Suprapubic skin (tissue), 4 donors: ENCODE measurements around the gene COBLL1. TPM values are rescaled to one million over a fixed set of nuclear protein-coding genes. Genes with fewer than 3 reads are reported as not detected.

ENCODE experiments used
- DNase-seq, 2 donors: peaks; one replicate each; pipeline ENCODE4 v3.0.0-alpha.2; 2019; ENCODE audit warnings: low spot score in 2 of 2
- H3K27ac ChIP-seq: fragments of 200-600 bp; sonication (generic); one replicate; pipeline ENCODE4 v1.5.1; 2019
- H3K27me3 ChIP-seq: fragments of 200-600 bp; sonication (generic); one replicate; pipeline ENCODE4 v1.5.1; 2019
- H3K36me3 ChIP-seq: fragments of 200-600 bp; sonication (generic); one replicate; pipeline ENCODE4 v1.5.1; 2019
- H3K4me1 ChIP-seq: fragments of 200-600 bp; sonication (generic); one replicate; pipeline ENCODE4 v1.5.1; 2019
- H3K4me3 ChIP-seq: fragments of 200-600 bp; sonication (generic); one replicate; pipeline ENCODE4 v1.5.1; 2019; ENCODE audit warnings: mild to moderate bottlenecking
- H3K9me3 ChIP-seq: fragments of 200-600 bp; sonication (generic); one replicate; pipeline ENCODE4 v1.5.1; 2019
- EP300 ChIP-seq: sonication (generic); formaldehyde crosslinking; IDR thresholded peaks from one replicate; pipeline ENCODE4 v1.6.1; 2017; ENCODE audit warnings: antibody characterized with exemption
- POLR2A ChIP-seq, 2 donors: fragments of 450-650 bp; IDR thresholded peaks; one replicate each; pipeline ENCODE4 v1.6.1; 2017; ENCODE audit warnings: antibody characterized with exemption in 2 of 2, mild to moderate bottlenecking in 2 of 2, moderate library complexity in 2 of 2
- POLR2AphosphoS5 ChIP-seq, 3 donors: sonication (generic); formaldehyde crosslinking; IDR thresholded peaks; one replicate each; pipeline ENCODE4 v1.6.1; 2017; ENCODE audit warnings: antibody characterized with exemption in 3 of 3
- WGBS: methylation state at CpG from one replicate; pipeline ENCODE4 v1.1.5; 2018; 5-methylcytosine and 5-hydroxymethylcytosine counted together
- total RNA-seq, 4 donors: library from RNA; depleted of rRNA; stranded (reverse); fragments of >200 nt; gene quantifications; one replicate each; pipeline ENCODE4 v1.1.0, GENCODE V29; 2016
- TF ChIP-seq, protein P1 (sequence below), 2 donors: fragments of 200-600 bp in 1 of 2; fragments of 450-650 bp in 1 of 2; sonication (generic) in 1 of 2; IDR thresholded peaks; one replicate each; pipeline ENCODE4 v1.5.1; 2016 to 2019; ENCODE audit warnings: antibody characterized with exemption in 2 of 2, mild to moderate bottlenecking in 1 of 2, moderate library complexity in 1 of 2

COBLL1 gene
- total RNA-seq, 4 donors from 2014 or later: 36.2 to 170 (median 61.0) TPM

- Histone ChIP-seq H3K4me1 (no peaks in the 10 kb centered on the region), H3K36me3 (no peaks in the 10 kb centered on the region), H3K9me3 (no peaks in the 10 kb centered on the region), H3K4me3 (no peak overlapping the region), H3K27me3 (no peaks in the 10 kb centered on the region), H3K27ac (no peak overlapping the region)
- DNase-seq: no peak
- TF ChIP-seq POLR2A (IDR thresholded peaks at IDR 0.05) (no peak), POLR2AphosphoS5 (IDR thresholded peaks at IDR 0.05) (no peak), EP300 (no peak)
- TF ChIP-seq, protein P1, sequence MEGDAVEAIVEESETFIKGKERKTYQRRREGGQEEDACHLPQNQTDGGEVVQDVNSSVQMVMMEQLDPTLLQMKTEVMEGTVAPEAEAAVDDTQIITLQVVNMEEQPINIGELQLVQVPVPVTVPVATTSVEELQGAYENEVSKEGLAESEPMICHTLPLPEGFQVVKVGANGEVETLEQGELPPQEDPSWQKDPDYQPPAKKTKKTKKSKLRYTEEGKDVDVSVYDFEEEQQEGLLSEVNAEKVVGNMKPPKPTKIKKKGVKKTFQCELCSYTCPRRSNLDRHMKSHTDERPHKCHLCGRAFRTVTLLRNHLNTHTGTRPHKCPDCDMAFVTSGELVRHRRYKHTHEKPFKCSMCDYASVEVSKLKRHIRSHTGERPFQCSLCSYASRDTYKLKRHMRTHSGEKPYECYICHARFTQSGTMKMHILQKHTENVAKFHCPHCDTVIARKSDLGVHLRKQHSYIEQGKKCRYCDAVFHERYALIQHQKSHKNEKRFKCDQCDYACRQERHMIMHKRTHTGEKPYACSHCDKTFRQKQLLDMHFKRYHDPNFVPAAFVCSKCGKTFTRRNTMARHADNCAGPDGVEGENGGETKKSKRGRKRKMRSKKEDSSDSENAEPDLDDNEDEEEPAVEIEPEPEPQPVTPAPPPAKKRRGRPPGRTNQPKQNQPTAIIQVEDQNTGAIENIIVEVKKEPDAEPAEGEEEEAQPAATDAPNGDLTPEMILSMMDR (IDR thresholded peaks at IDR 0.05): no peak
- WGBS: 77% methylated on average over 2 of the region's 2 CpGs
These were observed 174.1 kb downstream of the COBLL1 start for GRCh38 chr2:164667566-164667965.

- Histone ChIP-seq H3K36me3 (no peaks in the 10 kb centered on the region), H3K9me3 (no peaks in the 10 kb centered on the region), H3K27me3 (no peaks in the 10 kb centered on the region), H3K4me3 (no peak overlapping the region), H3K27ac (no peak overlapping the region), H3K4me1 (no peaks in the 10 kb centered on the region)
- no peak for DNase-seq
- TF ChIP-seq, protein P1 (IDR thresholded peaks at IDR 0.05): no peak
- TF ChIP-seq POLR2AphosphoS5 (IDR thresholded peaks at IDR 0.05): no peak
- no peak for TF ChIP-seq POLR2A (IDR thresholded peaks at IDR 0.05)
- TF ChIP-seq EP300: no peak
These were observed 177.6 kb downstream of the COBLL1 start for GRCh38 chr2:164664070-164664469.

- no peaks in the 10 kb centered on the region for H3K4me1 ChIP-seq
- no peak overlapping the region for H3K4me3 ChIP-seq
- WGBS: 90% methylated on average over 1 of the region's 1 CpG
- TF ChIP-seq, protein P1 (IDR thresholded peaks at IDR 0.05): no peak
- TF ChIP-seq POLR2AphosphoS5 (IDR thresholded peaks at IDR 0.05) (no peak), EP300 (no peak), POLR2A (IDR thresholded peaks at IDR 0.05) (no peak)
- H3K36me3 ChIP-seq: peaks cover 4% of the 10 kb centered on the region
- no peaks in the 10 kb centered on the region for H3K27me3 ChIP-seq
- H3K9me3 ChIP-seq: no peaks in the 10 kb centered on the region
- no peak for DNase-seq
- no peak overlapping the region for H3K27ac ChIP-seq
These were observed 178.6 kb downstream of the COBLL1 start for GRCh38 chr2:164662868-164663631.

- TF ChIP-seq, protein P1 (IDR thresholded peaks at IDR 0.05): no peak
- no peak for TF ChIP-seq POLR2A (IDR thresholded peaks at IDR 0.05)
- no peak for TF ChIP-seq EP300
- TF ChIP-seq POLR2AphosphoS5 (IDR thresholded peaks at IDR 0.05): no peak
- no peak for DNase-seq
- WGBS: 49% methylated on average over 1 of the region's 1 CpG
- H3K36me3 ChIP-seq: peaks cover 4% of the 10 kb centered on the region
- no peaks in the 10 kb centered on the region for H3K9me3 ChIP-seq
- H3K27ac ChIP-seq: no peak overlapping the region
- H3K27me3 ChIP-seq: no peaks in the 10 kb centered on the region
- no peak overlapping the region for H3K4me3 ChIP-seq
- no peaks in the 10 kb centered on the region for H3K4me1 ChIP-seq
These were observed 179.6 kb downstream of the COBLL1 start for GRCh38 chr2:164662066-164662465.

DNA sequence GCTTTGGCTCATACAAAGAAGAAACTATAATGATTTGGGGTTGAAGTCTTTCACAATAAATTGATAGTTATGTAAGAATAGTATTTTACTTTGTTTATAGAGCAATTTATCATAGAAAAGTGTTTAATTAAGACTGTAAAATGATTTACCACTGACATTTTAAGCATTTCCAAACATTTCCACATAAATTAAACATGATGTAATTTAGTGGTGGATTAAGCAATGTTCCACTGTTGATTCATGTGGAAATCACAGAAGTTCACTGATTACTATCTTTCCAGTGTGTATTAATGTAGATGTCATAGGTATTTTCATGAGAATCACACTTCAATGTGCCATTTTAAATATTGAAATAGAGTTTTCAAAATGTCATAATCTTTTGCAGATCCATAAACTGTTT lies 180.3 kb downstream of the COBLL1 start:
- no peak overlapping the region for H3K27ac ChIP-seq

More for the DNA sequence above, 180.3 kb downstream of the COBLL1 start:
- TF ChIP-seq POLR2A (IDR thresholded peaks at IDR 0.05): no peak
- TF ChIP-seq, protein P1 (IDR thresholded peaks at IDR 0.05): no peak
- no peak for TF ChIP-seq POLR2AphosphoS5 (IDR thresholded peaks at IDR 0.05)
- TF ChIP-seq EP300: no peak
- no peak for DNase-seq
- peaks cover 4% of the 10 kb centered on the region for H3K36me3 ChIP-seq
- no peak overlapping the region for H3K4me3 ChIP-seq
- H3K4me1 ChIP-seq: no peaks in the 10 kb centered on the region
- no peaks in the 10 kb centered on the region for H3K9me3 ChIP-seq
- H3K27me3 ChIP-seq: no peaks in the 10 kb centered on the region
